NCI-H128 (cell line): Measurements from ENCODE around the gene CELF4.
A peak's percentile ranks its signal among the peaks of the same experiment; 100 is the strongest.

ENCODE experiments used
- DNase-seq: peaks from one replicate; lab custom pipeline; 2025; ENCODE audit not compliant: unreplicated experiment; lab: John Stamatoyannopoulos, UW

The CELF4 gene

DNA sequence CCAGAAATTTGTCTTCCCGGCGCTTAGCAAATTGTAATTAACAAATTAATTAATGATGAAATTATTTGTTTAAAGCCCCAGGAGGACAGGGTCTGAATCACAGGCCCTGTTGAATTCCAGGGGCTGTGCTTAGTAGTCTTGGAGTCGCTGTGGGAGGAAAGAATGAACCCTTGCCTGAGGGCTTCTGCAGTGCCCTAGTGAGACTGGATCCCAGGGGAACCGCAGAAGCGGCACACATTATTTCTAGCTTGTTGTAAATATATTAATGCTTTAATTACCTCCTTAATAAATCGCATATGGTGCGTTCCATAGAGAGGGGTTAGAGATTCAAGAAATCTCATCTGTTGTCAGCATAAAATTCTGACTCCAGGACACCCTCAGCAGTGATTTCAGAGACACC lies 235.4 kb downstream of the CELF4 start:
- DNase-seq, result no peak

DNA sequence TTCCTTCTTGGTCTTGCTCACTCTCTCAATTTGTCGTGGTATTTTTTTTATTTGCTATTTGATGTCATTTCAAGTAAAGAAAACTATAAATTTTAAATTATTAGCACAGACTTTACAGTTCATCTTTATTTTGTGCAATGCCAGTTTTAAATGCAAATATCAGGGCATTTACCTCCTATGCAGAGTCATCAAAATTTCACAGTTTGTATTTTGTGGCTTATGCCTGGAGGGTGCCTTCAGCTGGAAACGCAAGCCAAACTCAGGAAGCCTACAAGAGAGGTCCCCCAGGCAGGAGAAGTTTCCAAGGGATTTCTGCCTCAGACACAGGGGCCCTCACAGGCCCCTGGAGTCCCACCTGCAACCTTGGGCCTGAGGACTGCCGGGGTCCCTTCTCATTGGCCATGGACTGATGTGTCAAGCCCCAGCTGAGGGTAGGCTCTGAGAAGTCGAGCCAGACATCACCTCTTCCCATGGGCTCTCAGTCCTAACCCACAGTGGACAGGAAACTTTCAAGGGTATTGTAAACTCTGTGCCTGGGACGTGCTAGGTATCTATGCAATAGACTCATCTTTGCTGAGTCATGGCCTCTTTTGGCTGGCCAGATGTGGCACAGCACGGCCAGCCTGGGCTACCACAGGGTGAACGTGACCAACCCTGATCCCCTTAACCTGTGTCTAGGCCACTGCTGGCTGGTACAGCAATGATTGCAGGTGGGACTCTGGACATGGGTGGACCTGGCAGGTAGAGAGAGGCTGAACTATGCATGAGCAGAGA lies 236.5 kb downstream of the CELF4 start:
- no peak for DNase-seq

DNA sequence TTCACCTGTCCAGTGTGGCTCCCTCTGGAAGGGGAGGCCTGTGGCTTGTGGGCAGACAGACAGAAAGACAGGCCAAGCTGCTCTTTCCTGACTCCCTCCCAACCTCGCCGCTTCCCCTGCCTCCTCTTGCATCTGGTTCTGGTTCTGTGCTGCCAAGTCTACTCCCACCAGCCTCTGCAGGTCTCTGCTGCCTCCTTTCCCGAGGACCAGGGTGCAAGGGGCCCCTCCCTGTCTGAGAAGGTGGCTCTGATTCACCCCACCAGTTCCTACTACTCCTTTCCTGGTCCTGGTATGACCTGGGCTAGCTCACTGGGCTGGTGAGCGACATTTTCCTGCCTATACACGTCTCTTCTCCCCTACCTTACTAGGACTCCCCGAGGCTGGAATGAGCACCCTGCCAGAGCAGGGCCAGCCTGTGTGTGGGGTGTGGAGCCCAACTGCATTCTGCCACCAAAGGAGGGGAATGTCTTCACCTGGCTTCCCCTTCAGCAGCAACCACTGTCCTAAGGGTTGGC lies 238.5 kb downstream of the CELF4 start:
- DNase-seq, result no peak

DNA sequence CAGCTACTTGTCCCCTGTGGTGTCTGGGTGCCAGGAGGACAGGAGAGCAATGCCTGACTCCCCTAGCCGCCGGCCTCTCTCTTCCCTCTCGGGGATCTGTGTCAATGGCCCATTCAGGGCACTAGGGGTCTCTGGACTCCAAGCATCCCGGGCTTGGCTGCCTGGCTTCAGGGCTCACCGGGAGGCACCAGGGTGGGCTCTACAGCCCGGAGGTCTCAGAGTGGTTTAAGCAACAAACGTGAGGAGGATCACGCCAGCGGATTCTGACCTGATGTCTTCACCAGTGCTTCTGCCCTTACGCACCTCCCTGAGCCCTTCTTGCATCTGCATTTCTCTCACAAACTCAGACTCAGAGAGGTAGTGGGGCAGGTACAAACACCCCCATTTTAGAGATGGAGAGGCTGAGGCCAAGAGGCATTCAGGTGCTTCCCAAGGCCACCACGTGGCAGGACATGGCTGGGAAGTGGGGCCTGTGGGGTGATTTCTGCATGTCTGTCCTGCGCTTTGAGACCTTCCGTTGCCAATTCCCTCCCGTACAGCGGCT lies 243.0 kb downstream of the CELF4 start:
- DNase-seq, result peak; percentile 9

DNA sequence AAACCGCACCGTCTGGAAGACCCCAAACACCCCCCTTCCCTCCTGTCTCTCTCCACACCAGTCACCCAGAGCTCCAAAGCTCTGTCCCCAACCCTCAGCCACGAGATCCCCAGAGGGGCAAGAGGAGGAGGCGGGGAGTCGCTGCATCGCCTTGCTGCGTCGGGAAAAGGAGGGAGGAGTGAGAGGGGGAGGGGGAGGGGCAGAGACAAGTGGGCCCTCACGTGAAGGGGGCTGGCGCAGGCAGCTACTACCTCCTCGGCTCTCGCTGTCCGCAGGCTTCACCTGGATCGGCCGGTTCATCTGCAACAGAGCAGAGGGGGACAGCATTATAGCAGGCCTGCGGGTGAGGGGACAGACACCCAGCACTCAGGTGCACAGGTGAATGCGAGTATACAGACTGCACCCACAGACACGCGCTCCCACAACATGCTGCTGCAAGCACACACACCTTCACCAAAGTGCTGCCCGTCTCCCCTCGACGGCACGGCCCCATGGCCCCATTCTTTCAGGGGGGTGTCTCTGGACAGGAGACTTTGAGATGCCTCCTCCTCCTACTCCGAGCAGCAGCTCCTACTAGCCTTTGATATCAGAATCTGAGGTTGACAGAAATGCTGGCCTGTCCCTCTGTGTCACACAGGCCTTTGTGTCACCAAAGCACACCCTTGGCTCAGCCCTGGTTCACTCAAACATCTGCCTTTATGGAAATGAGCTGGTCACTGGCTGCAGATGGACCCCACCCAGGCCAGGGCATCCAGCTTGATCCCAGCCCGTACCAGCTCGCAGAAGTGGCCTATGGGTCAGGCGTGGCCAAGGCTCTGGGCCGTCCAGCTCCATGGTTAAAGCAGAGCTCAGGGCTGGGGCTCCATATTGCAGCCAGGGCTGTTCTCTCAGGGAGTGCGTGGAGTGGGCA lies 243.8 kb downstream of the CELF4 start:
- DNase-seq, result no peak

DNA sequence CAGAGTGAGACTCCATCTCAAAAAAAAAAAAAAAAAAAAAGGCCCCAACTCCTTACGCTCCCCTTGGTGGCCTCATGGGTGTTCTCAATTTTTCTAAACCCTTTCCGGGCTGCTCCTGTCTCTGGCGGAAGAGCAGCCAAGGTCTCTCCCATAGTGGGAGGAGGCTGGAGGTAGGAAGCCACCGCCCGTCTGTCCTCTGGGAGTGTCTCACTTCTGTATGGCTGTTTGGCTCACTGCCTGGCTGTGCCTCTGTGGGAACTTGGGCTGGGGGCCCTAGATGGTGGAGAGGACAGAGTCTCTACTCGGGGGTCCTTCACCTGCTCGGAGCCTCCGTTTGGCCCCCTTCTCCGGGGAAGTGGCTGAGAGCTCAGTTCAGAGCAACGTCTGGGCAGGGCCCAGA lies 245.3 kb downstream of the CELF4 start:
- no peak for DNase-seq

DNA sequence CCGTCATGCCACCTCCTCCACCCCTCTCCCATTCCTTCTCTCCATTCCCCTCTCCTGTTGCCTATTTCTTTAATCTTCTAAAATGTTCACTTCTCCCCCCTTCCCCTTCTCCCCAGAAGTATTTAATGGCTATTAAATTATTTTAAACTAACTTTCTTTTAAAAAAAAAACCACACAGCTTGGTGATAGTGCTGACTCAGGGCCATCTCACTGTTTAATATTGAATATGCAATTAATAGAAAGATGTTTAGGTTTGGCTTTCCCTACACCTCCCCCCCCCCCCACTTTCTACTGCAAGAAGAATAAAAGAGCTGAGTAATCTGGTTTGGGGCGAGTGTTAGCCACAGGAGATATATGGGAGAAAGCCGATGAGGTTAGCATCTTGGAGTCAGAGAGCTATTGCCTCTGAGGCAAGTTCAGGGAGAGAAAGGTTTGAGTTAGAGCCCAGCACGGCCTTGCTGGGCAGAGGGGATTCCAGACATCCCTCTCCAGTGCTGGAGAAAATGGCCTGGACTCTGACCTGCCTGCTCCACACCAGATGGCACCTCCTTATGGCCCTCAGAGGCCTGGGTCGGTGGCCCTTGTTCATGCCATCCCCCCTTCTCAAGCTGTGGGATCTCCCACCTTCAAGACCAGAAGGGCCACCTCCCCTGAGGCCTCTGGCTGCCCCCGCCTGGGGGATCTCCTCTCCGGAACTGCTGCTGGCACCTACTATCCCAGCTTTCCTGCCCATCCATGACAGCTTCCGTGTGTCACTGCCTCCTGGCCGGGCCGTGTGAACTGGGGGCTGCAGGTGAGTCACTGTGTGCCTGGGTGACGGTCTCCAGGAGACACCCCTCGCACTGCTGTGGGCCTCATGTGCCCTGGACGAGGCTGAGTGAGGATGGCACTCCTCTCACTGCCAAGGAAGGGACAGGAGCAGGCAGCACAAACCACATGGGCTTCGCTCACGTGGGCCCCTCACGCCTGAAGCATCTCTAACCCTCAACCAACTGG lies 246.9 kb downstream of the CELF4 start:
- DNase-seq, result no peak

DNA sequence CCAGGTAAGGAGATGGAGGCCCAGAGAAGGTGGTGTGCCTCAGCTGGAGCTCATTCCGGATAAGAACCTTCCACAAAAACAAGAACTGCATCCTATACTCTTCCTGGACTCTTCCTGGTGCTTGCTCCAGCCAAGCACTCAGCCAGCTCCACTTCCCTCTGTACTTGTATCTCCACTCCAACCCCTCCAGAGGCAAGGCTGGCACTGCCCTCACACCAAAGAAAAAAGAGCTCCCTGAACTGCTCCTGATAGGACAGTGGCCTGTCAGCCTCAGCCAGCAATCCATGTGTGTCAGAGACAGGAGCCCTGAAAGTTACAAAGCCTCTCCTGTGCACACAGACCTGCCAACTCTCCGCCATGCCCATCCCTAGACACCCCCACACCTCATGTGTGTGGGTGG lies 248.1 kb downstream of the CELF4 start:
- DNase-seq, result no peak

DNA sequence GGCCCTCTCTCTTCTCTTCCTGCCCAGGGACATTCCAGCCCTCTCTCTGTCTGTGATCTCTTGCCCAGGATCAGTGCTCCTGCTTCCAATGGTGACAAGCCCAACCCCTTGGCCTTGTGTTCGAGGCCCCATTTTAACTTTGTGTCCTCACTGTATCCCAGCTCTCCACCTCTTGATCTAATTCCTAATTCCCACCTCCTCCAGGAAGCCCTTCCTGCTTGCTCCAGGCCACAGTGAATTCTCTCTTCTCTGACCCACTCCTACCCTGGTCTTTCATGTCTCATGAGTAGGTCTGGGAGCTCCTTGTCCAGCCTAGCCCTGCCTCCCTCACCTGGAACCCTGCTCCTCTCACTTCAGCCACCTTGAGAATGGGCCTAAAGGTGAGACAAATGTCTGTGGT lies 249.1 kb downstream of the CELF4 start:
- DNase-seq, result no peak

DNA sequence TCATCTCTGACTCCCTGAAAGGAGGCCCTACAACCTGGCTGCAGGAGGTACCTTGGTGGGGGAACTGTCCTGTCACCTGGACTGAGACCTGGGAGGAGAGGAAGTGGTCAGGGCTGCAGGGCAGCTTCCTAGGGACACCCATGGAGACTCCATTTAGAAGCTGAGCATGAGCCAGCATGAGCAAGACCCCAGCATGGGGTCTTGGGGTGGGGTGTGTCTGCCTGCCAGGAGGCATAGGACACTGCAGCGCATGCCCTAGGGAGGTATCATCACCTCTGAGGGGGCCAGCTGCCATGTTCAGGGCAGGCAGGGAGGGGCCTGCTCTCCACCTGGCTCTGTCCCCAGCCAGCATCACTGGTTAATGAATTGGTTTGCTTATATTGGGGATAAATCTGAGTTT lies 249.7 kb downstream of the CELF4 start:
- DNase-seq, result no peak

DNA sequence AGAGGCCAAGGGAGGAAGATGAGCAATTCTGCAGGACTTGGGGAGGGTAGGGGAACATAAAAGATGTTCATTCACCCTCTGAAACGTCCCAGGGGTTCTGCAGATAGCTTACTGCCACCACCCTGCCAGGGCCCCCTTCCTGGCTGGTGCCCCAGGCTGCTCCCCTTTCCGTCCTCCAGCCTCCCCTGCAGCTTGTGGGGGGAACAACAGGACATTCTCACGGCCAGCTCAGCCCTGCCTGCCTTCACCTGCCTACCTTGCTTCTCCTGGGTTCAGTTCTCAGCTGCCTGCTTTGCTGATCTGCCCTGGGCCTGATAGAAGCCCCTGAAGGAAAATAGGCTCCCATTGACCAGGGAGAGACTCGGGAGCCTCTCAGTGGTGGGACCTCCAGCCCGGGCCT lies 251.1 kb downstream of the CELF4 start:
- no peak for DNase-seq

DNA sequence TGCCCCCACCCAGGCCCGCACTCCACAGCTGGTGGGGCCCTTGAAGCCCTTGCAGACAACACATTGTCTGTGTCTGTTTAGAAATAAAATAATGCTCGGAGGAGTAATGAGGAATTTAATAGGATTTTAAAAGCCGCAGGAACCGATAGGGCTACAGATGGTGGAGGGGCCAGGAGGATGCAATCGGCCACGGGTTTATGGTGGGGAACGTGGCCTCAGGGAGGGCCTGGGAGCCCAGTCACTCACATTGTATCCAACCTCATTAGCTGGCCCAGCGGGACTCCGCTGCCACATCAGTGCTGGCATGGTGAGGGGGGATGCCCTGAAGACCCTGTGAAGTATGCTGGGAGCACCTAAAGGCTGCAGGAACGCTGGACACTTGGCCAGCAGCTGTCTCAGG lies 252.0 kb downstream of the CELF4 start:
- no peak for DNase-seq

DNA sequence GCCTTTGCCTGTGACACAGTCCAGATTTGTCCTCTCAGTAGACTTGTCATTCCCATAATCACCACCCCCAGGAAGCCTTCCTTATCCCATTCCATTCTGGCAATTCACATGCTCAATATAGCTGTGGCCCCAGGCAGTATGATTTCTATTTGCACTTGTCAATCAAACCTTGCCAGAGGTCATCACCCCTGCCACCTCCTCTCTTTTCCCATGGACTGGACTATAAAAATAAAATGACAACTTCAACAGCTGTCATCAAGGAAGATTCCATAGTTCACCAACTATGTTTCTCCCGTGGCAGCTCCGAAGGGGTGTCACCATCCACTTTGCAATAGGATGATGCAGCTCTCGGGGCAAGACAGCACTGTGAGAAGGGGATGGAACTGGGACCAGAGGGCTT lies 255.7 kb downstream of the CELF4 start:
- DNase-seq, result no peak

DNA sequence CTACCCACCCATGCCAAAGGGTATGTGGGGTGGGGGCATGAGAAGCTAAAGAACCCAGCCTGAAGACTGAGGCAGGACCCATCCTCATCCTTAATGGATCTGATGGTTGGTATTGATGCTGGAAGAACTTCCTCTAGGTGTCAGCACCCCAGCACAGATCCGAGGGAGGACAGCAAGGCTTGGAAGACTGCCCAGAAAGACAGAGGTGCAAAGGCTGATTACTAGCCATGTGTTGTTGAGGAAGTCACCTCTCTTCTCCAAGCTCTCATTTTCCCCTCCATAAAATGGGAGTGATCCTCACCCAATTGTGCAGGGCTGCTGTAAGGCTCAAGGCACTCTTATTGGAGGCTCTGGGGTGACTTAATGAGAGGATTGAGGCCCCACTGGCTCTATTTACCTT lies 256.5 kb downstream of the CELF4 start:
- no peak for DNase-seq

DNA sequence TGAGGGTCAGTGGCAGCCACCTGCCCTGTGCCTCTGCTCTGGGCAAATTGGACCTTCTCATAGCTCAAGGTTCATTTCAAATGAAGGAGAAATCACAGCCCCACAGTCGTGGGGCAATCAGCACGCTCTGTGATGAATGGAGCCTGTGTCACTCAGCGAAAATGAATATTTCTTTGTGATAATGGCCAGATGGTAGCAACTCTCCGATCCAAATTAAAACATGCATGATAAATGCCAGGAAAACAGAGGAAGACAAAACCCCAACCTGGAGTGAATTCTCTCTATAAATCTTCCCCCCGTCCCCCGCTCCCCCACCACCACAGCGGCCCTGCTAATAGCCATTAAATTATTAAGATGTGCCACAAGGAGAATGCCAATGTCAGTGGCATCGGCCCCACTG lies 258.4 kb downstream of the CELF4 start:
- no peak for DNase-seq

DNA sequence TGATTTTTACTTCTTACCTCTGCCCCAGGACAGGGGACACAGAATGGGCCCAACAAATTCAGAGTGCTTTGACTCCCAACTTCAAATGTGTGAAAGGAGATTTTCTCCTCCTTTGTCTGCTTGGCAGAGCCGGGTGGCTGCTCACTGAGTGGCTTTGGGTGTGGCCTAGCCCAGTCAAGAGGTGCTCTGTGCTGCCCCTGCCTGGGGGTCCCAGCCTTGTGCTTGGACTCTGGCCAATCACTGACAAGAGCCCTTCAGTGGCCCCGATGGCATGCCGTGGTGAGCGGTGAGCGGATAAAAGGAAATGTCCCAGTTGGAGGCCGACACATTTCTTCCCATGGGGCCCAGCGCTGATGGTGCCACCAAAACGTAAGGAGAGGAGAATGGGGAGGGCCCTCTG lies 259.2 kb downstream of the CELF4 start:
- no peak for DNase-seq

DNA sequence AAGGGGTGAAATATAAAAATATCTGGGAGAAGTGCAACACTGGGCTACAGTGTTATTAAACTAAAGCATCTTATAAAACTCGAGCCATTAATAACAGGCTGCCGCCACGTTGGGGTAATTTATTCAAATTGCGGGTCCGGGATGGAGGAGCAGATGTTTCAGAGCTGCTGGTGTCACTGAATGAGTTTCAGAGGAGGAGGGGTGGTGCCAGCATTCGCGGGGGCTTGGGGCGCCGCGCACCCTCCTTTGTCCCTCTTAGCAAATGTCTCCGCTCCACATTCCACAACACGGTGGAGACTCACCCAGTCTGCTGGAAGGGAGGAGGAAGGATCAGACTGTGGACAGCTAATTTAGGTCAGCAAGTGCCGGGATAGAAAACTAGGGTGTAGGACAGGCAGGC lies 260.5 kb downstream of the CELF4 start:
- DNase-seq, result no peak

DNA sequence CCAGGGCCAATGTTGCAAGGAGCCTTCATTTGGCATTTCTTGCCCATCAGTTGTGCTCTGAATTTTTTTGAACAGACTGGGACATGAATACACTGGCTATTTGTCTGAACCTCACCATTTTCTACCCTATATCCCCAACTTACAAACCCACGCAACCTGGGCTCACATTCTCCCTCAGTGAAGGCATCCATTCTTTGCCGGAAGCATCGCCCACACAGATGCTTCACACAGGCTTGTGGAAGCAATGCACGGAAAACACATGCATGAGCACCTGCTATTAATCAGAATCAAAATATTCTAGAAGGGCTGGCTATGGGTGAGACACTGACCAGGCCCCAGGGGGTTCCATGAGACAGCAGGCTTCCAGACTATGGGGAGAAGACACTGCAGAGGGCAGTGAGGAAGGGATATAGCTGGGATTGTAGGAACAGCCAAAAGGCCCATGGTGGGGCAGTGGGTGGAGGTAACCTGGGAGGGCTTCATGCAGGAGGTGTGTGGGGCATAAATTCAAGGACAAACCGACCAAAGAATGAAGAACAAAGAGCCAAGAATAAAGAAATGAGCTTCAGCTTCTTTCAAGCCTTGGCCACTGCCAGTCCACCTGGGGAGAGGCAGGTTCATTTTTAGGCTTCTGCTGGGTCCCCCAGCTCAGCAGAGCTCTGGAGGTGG lies 261.5 kb downstream of the CELF4 start:
- DNase-seq, result no peak

DNA sequence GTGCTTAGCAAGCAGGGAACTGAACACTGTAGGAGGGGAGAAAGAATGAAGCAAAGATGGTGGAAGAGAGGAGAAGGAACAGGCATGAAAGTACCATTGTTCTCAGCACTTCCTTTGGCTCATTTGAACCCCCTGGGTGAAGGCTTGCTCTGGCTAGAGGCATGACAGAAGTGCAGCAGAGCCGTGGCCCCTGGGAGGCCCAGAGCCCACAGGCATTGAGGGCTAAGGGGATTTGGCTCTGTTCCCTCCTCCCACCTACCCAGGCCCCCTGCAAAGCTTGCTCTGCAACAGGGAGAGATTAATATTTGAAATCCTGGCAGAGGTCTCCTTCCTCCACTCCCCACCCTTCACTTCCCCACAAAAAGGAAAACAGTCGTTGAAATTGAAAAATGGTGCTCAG lies 262.6 kb downstream of the CELF4 start:
- DNase-seq, result no peak

DNA sequence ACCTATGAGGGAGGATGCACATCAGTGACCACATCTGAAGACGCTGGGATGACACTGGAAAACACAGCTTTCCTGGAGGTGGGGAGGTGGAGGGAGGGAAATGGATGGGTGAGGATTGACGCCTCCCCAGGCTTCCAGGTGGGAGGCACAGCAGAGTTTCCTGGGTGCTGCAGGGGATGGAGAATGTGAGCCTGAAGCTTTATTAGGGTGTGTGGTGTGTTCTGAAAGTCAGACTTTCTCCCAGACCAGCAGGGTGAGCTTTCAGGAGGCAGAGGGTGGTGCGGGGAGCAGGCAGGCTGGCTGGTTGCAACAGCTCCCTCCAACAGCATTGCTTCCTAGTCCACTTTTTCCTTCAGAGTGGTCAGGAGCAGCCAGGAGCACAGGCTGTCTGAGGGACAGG lies 263.1 kb downstream of the CELF4 start:
- DNase-seq, result no peak
